ENCODE results near the gene TAF15.

The TAF15 gene

GRCh38 chr17:35788477-35789368 lies 20.6 kb upstream of the TAF15 start:
- no peak for DNase-seq

GRCh38 chr17:35790841-35791240 lies 18.4 kb upstream of the TAF15 start:
- DNase-seq: no peak

GRCh38 chr17:35791681-35792350 lies 17.5 kb upstream of the TAF15 start:
- no peak for DNase-seq

- no peak for DNase-seq
These were observed 16.0 kb upstream of the TAF15 start for GRCh38 chr17:35793257-35793656.

- DNase-seq: peak; percentile 16
These were observed 14.0 kb upstream of the TAF15 start, which contains the start of gene MMP28 for GRCh38 chr17:35795007-35795870. Gene MMP28, minus strand, starts transcription at chr17:35795641. Its CDS starts 264 bp downstream, at chr17:35795377.

- no peak for DNase-seq
These were observed 13.4 kb upstream of the TAF15 start for GRCh38 chr17:35795871-35796265.

GRCh38 chr17:35796942-35797341 lies 12.3 kb upstream of the TAF15 start:
- no peak for DNase-seq

GRCh38 chr17:35797370-35797769 lies 11.9 kb upstream of the TAF15 start:
- no peak for DNase-seq

GRCh38 chr17:35797918-35798317 lies 11.4 kb upstream of the TAF15 start:
- no peak for DNase-seq

- DNase-seq: no peak
These were observed 9.3 kb upstream of the TAF15 start for GRCh38 chr17:35799942-35800341.

GRCh38 chr17:35801583-35802224 lies 7.6 kb upstream of the TAF15 start:
- no peak for DNase-seq

GRCh38 chr17:35804658-35805192 lies 4.6 kb upstream of the TAF15 start:
- DNase-seq: peak; percentile 52

- no peak for DNase-seq
These were observed 1.7 kb upstream of the TAF15 start for GRCh38 chr17:35807371-35808144.

- DNase-seq: no peak
These were observed 883 bp upstream of the TAF15 start for GRCh38 chr17:35808240-35808961.

- DNase-seq: no peak
These were observed 674 bp downstream of the TAF15 start for GRCh38 chr17:35809855-35810461.

GRCh38 chr17:35811759-35812158 lies 2.5 kb downstream of the TAF15 start:
- DNase-seq: no peak

- no peak for DNase-seq
These were observed 3.2 kb downstream of the TAF15 start for GRCh38 chr17:35812456-35812855.

- no peak for DNase-seq
These were observed 7.4 kb downstream of the TAF15 start for GRCh38 chr17:35816723-35817122.

GRCh38 chr17:35817196-35817595 lies 7.9 kb downstream of the TAF15 start:
- DNase-seq: no peak

- DNase-seq: no peak
These were observed 10.2 kb downstream of the TAF15 start for GRCh38 chr17:35819455-35819854.
